ENCODE results near the gene OCLN. TPM values are rescaled to one million over a fixed set of nuclear protein-coding genes. Genes with fewer than 3 reads are reported as not detected.
"Not testable (repeated sequence)": the region's sequence is repeated elsewhere in the genome, so short reads cannot be mapped to it uniquely, and the experiment has no call there.

The OCLN gene
- total RNA-seq, 1 experiment from 2014 or later, result 35.4 TPM

- Histone ChIP-seq H3K4me3 (ENCODE audit: low read length) (no peak overlapping the region), H3K27ac (ENCODE audit: low read length) (no peak overlapping the region), H4K20me1 (ENCODE audit: low read length) (no peaks in the 10 kb centered on the region), H3K4me1 (ENCODE audit: insufficient read depth, low read length) (peaks cover 24% of the 10 kb centered on the region), H3K9me3 (ENCODE audit: low read length) (no peaks in the 10 kb centered on the region), H3K4me2 (ENCODE audit: low read length) (no peak overlapping the region), H3K27me3 (ENCODE audit: low read length) (no peaks in the 10 kb centered on the region), H3K79me2 (ENCODE audit: low read length) (peaks cover 31% of the 10 kb centered on the region), H2AFZ (ENCODE audit: low read length) (no peak overlapping the region), H3K9ac (ENCODE audit: low read length) (no peak overlapping the region), H3K36me3 (ENCODE audit: low read depth, low read length) (peaks cover 22% of the 10 kb centered on the region; the same call in 1 of the 2 replicates), H3K9me2 (replicated peaks; ENCODE audit: low read length) (no peaks in the 10 kb centered on the region), H3F3A (ENCODE audit: low read length, unreplicated experiment) (peaks cover 13% of the 10 kb centered on the region)
- TSS peak; percentile 3 for BruUV-seq (replicated peaks)
- ATAC-seq, result no peak
- DNase-seq, result no peak
- no peak for TF ChIP-seq CTCF (conservative IDR thresholded peaks at IDR 0.05; ENCODE audit: low read depth, low read length)
- TF ChIP-seq EZH2 (IDR thresholded peaks at IDR 0.05; ENCODE audit: low read length, unreplicated experiment), result no peak
- TF ChIP-seq EZH2phosphoT487 (IDR thresholded peaks at IDR 0.05; ENCODE audit: borderline replicate concordance, low read length), result no peak
- intact Hi-C loops (cut with micrococcal nuclease), result no loop called here
- ChIA-PET CTCF (no interaction called here), POLR2A (ENCODE audit: unreplicated experiment) (no interaction called here)
Measured at GRCh38 chr5:69509212-69509611, 16.6 kb downstream of the OCLN start.

- Histone ChIP-seq H4K20me1 (ENCODE audit: low read length) (no peaks in the 10 kb centered on the region), H3K4me1 (ENCODE audit: insufficient read depth, low read length) (peaks cover 24% of the 10 kb centered on the region), H2AFZ (ENCODE audit: low read length) (no peak overlapping the region), H3K9ac (ENCODE audit: low read length) (no peak overlapping the region), H3K4me2 (ENCODE audit: low read length) (no peak overlapping the region), H3K79me2 (ENCODE audit: low read length) (peaks cover 20% of the 10 kb centered on the region), H3K4me3 (ENCODE audit: low read length) (no peak overlapping the region), H3K27ac (ENCODE audit: low read length) (no peak overlapping the region), H3K36me3 (ENCODE audit: low read depth, low read length) (peaks cover 17% of the 10 kb centered on the region; the same call in 1 of the 2 replicates), H3K9me2 (replicated peaks; ENCODE audit: low read length) (no peaks in the 10 kb centered on the region), H3K9me3 (ENCODE audit: low read length) (no peaks in the 10 kb centered on the region), H3F3A (ENCODE audit: low read length, unreplicated experiment) (peaks cover 13% of the 10 kb centered on the region), H3K27me3 (ENCODE audit: low read length) (no peaks in the 10 kb centered on the region)
- no peak for TF ChIP-seq CTCF (conservative IDR thresholded peaks at IDR 0.05; ENCODE audit: low read depth, low read length)
- no peak for TF ChIP-seq EZH2phosphoT487 (IDR thresholded peaks at IDR 0.05; ENCODE audit: borderline replicate concordance, low read length)
- TF ChIP-seq EZH2 (IDR thresholded peaks at IDR 0.05; ENCODE audit: low read length, unreplicated experiment), result no peak
- DNase-seq, result no peak
- no peak for ATAC-seq
- ChIA-PET CTCF (no interaction called here), POLR2A (ENCODE audit: unreplicated experiment) (interaction anchor here (0.6 kb wide), 2 partner anchors 10 to 11 kb away, joined by 3 to 4 read pairs; no protein-coding TSS in a partner anchor)
- intact Hi-C loops (cut with micrococcal nuclease), result no loop called here
- BruUV-seq (replicated peaks), result no TSS peak
Measured at GRCh38 chr5:69510694-69511093, 18.1 kb downstream of the OCLN start.

GRCh38 chr5:69512740-69513260, 20.2 kb downstream of the OCLN start:
- ChIA-PET POLR2A (ENCODE audit: unreplicated experiment) (no interaction called here), CTCF (no interaction called here)
- H3K9me2 ChIP-seq (replicated peaks; ENCODE audit: low read length), result no peaks in the 10 kb centered on the region
- no peaks in the 10 kb centered on the region for H4K20me1 ChIP-seq (ENCODE audit: low read length)
- H3F3A ChIP-seq (ENCODE audit: low read length, unreplicated experiment), result peaks cover 13% of the 10 kb centered on the region
- no peak for TF ChIP-seq CTCF (conservative IDR thresholded peaks at IDR 0.05; ENCODE audit: low read depth, low read length)
- TF ChIP-seq EZH2phosphoT487 (IDR thresholded peaks at IDR 0.05; ENCODE audit: borderline replicate concordance, low read length), result no peak
- peak overlapping the region; percentile 42 for H3K9ac ChIP-seq (ENCODE audit: low read length)
- peak overlapping the region; percentile 36; the same call in 1 of the 2 replicates for H3K4me3 ChIP-seq (ENCODE audit: low read length)
- ATAC-seq, result peak; percentile 79
- no peaks in the 10 kb centered on the region for H3K27me3 ChIP-seq (ENCODE audit: low read length)
- H3K4me2 ChIP-seq (ENCODE audit: low read length), result peak overlapping the region; percentile 69
- no peak overlapping the region for H2AFZ ChIP-seq (ENCODE audit: low read length)
- H3K9me3 ChIP-seq (ENCODE audit: low read length), result no peaks in the 10 kb centered on the region
- H3K4me1 ChIP-seq (ENCODE audit: insufficient read depth, low read length), result peaks cover 35% of the 10 kb centered on the region
- peaks cover 14% of the 10 kb centered on the region; the same call in 1 of the 2 replicates for H3K36me3 ChIP-seq (ENCODE audit: low read depth, low read length)
- DNase-seq, result peak; percentile 71
- H3K27ac ChIP-seq (ENCODE audit: low read length), result peak overlapping the region; percentile 93
- BruUV-seq (replicated peaks), result no TSS peak
- peaks cover 19% of the 10 kb centered on the region for H3K79me2 ChIP-seq (ENCODE audit: low read length)
- intact Hi-C loops (cut with micrococcal nuclease), result no loop called here

GRCh38 chr5:69515570-69515969, 23.0 kb downstream of the OCLN start:
- H3K79me2 ChIP-seq (ENCODE audit: low read length), result peaks cover 33% of the 10 kb centered on the region

More at GRCh38 chr5:69515570-69515969, 23.0 kb downstream of the OCLN start:
- H3K27me3 ChIP-seq (ENCODE audit: low read length); intact Hi-C loops (cut with micrococcal nuclease); H3K4me2 ChIP-seq (ENCODE audit: low read length); H3K36me3 ChIP-seq (ENCODE audit: low read depth, low read length); H3K9me2 ChIP-seq (replicated peaks; ENCODE audit: low read length); POLR2A ChIA-PET (ENCODE audit: unreplicated experiment); H3K4me3 ChIP-seq (ENCODE audit: low read length); CTCF ChIA-PET; DNase-seq; H3K27ac ChIP-seq (ENCODE audit: low read length); H2AFZ ChIP-seq (ENCODE audit: low read length); BruUV-seq (replicated peaks); H3K9ac ChIP-seq (ENCODE audit: low read length); H3K9me3 ChIP-seq (ENCODE audit: low read length); H4K20me1 ChIP-seq (ENCODE audit: low read length); ATAC-seq: not testable (repeated sequence)
- Histone ChIP-seq H3F3A (ENCODE audit: low read length, unreplicated experiment) (peaks cover 13% of the 10 kb centered on the region), H3K4me1 (ENCODE audit: insufficient read depth, low read length) (peaks cover 60% of the 10 kb centered on the region)

All from PC-3 (cell line).